SK-N-SH (cell line): ENCODE measurements around the gene SP110. TPM values are rescaled to one million over a fixed set of nuclear protein-coding genes. Genes with fewer than 3 reads are reported as not detected.

Experiments used
- CTCF ChIA-PET: fragments of 300-600, 350-600 bp; formaldehyde crosslinking; extraction: SDS; loops from one replicate; lab custom pipeline; 2021; lab: Yijun Ruan, JAX
- POLR2A ChIA-PET: fragments of 350-600 bp; sonication (Branson Sonifier 250); formaldehyde crosslinking; extraction: SDS; loops from one replicate; lab custom pipeline; 2020; ENCODE audit warnings: antibody characterized with exemption, inconsistent platforms; lab: Yijun Ruan, JAX
- DNase-seq: peaks from one replicate; pipeline ENCODE4 v3.0.0; 2012
- H2AFZ ChIP-seq: fragments of 200-600 bp; sonication (generic); 2 replicates; pipeline ENCODE4 v1.8.1; 2016; ENCODE audit warnings: antibody characterized with exemption, mild to moderate bottlenecking, low read depth
- H3F3A ChIP-seq: fragments of 200-600 bp; sonication (generic); replicated peaks from 2 replicates; pipeline ENCODE3; 2016; ENCODE audit warnings: antibody characterized with exemption, mild to moderate bottlenecking; ENCODE audit not compliant: insufficient read depth
- H3K27ac ChIP-seq, 2 experiments: fragments of 200-500 bp in 1 of 2; fragments of 200-600 bp in 1 of 2; sonication (Bioruptor generic) in 1 of 2; sonication (generic), shearing (Covaris generic) in 1 of 2; 2 replicates each; pipeline versions ENCODE4 v1.5.1 to v1.6.1; 2014 to 2016; ENCODE audit warnings: low read depth in 2 of 2, inconsistent platforms in 1 of 2, low read length in 1 of 2, mild to moderate bottlenecking in 1 of 2, mixed read lengths in 1 of 2
- H3K27me3 ChIP-seq: fragments of 200-600 bp; sonication (generic), shearing (Covaris generic); 2 replicates; pipeline ENCODE4 v1.6.1; 2016; ENCODE audit warnings: mixed run types; ENCODE audit not compliant: insufficient read depth
- H3K36me3 ChIP-seq, 2 experiments: fragments of 200-500 bp in 1 of 2; fragments of 200-600 bp in 1 of 2; sonication (Bioruptor generic) in 1 of 2; sonication (generic) in 1 of 2; replicated peaks in 1 of 2; 2 replicates each; pipeline versions ENCODE3 to v1.5.1; 2014 to 2016; ENCODE audit warnings: low read length in 1 of 2, mild to moderate bottlenecking in 1 of 2; ENCODE audit not compliant: insufficient read depth in 2 of 2, control insufficient read depth in 1 of 2
- H3K4me1 ChIP-seq, 2 experiments: fragments of 200-500 bp in 1 of 2; fragments of 200-600 bp in 1 of 2; sonication (Bioruptor generic) in 1 of 2; sonication (generic), shearing (Covaris generic) in 1 of 2; 2 replicates each; pipeline versions ENCODE4 v1.5.1 to v1.6.1; 2014 to 2016; ENCODE audit warnings: low read depth in 1 of 2, low read length in 1 of 2, mixed run types in 1 of 2; ENCODE audit not compliant: insufficient read depth in 2 of 2, control insufficient read depth in 1 of 2
- H3K4me2 ChIP-seq: fragments of 200-600 bp; sonication (generic), shearing (Covaris generic); 2 replicates; pipeline ENCODE4 v1.6.1; 2017; ENCODE audit warnings: mixed run types
- H3K4me3 ChIP-seq, 2 experiments: fragments of 200-500 bp in 1 of 2; fragments of 200-600 bp in 1 of 2; sonication (Bioruptor generic) in 1 of 2; sonication (generic), shearing (Covaris generic) in 1 of 2; 2 replicates each; pipeline versions ENCODE4 v1.5.1 to v1.8.1; 2014 to 2016; ENCODE audit warnings: low read depth in 2 of 2, inconsistent platforms in 1 of 2, low read length in 1 of 2, mild to moderate bottlenecking in 1 of 2, mixed read lengths in 1 of 2, moderate library complexity in 1 of 2
- H3K79me2 ChIP-seq: fragments of 200-600 bp; sonication (generic); 2 replicates; pipeline ENCODE4 v1.8.1; 2017; ENCODE audit warnings: mild to moderate bottlenecking; ENCODE audit not compliant: insufficient read depth
- H3K9ac ChIP-seq: fragments of 200-600 bp; sonication (generic); 2 replicates; pipeline ENCODE4 v1.6.1; 2017; ENCODE audit warnings: mixed run types
- H3K9me2 ChIP-seq: fragments of 200-600 bp; sonication (generic); 2 replicates; pipeline ENCODE4 v1.6.1; 2017; ENCODE audit warnings: mixed run types
- H3K9me3 ChIP-seq: fragments of 200-600 bp; sonication (generic); 2 replicates; pipeline ENCODE4 v1.6.1; 2017; ENCODE audit warnings: mixed run types, mild to moderate bottlenecking, moderate library complexity
- H4K20me1 ChIP-seq: fragments of 200-600 bp; sonication (generic); 2 replicates; pipeline ENCODE4 v1.6.1; 2017; ENCODE audit warnings: mild to moderate bottlenecking, mixed run types; ENCODE audit not compliant: insufficient read depth
- CHD2 ChIP-seq: fragments of 150-350 bp; IDR thresholded peaks from 2 replicates; pipeline ENCODE4 v1.6.1; 2018; ENCODE audit warnings: low read length; ENCODE audit not compliant: partially characterized antibody
- ELF1 ChIP-seq: IDR thresholded peaks from 2 replicates; pipeline ENCODE4 v1.4.0; 2012
- FOXJ3 ChIP-seq: sonication (generic); formaldehyde crosslinking; IDR thresholded peaks from 2 replicates; pipeline ENCODE4 v1.5.1; 2020; ENCODE audit warnings: mild to moderate bottlenecking, missing genetic modification reagents
- FOXM1 ChIP-seq: IDR thresholded peaks from 2 replicates; pipeline ENCODE4 v1.4.0; 2012; ENCODE audit warnings: low read depth, mild to moderate bottlenecking
- GATA2 ChIP-seq: sonication (generic); formaldehyde crosslinking; IDR thresholded peaks from 2 replicates; pipeline ENCODE4 v1.5.0; 2020; ENCODE audit warnings: mild to moderate bottlenecking, missing genetic modification reagents
- POLR2AphosphoS5 ChIP-seq: IDR thresholded peaks from 2 replicates; pipeline ENCODE4 v1.6.1; 2012; ENCODE audit warnings: low read depth, low read length
- RAD21 ChIP-seq: IDR thresholded peaks from 2 replicates; pipeline ENCODE4 v1.6.1; 2012; ENCODE audit warnings: mild to moderate bottlenecking, low read length
- RCOR1 ChIP-seq: fragments of 150-350 bp; IDR thresholded peaks from 2 replicates; pipeline ENCODE4 v1.6.1; 2017; ENCODE audit warnings: antibody characterized with exemption, low read length
- REST ChIP-seq: IDR thresholded peaks from 2 replicates; pipeline ENCODE4 v1.6.1; 2012; ENCODE audit warnings: mild to moderate bottlenecking, low read depth, low read length, moderate library complexity
- SIN3A ChIP-seq: IDR thresholded peaks from 2 replicates; pipeline ENCODE4 v1.6.1; 2012; ENCODE audit warnings: low read depth, mild to moderate bottlenecking, low read length, moderate library complexity, borderline replicate concordance
- SMC3 ChIP-seq: IDR thresholded peaks from 2 replicates; pipeline ENCODE4 v1.6.1; 2012; ENCODE audit warnings: low read depth, low read length, improper control_type of control experiment
- ZBTB33 ChIP-seq: IDR thresholded peaks from 2 replicates; pipeline ENCODE4 v1.4.0; 2012; ENCODE audit warnings: low read depth, borderline replicate concordance
- WGBS: methylation state at CpG from one replicate; pipeline ENCODE4 v1.1.6; 2017; ENCODE audit warnings: low lambda C conversion rate; 5-methylcytosine and 5-hydroxymethylcytosine counted together
- polyA plus RNA-seq, 3 experiments: library from polyadenylated mRNA; depleted of rRNA; stranded (reverse); fragments of >200 nt; gene quantifications; 2 replicates each; pipeline ENCODE4 v1.2.3, GENCODE V29; 2012

The SP110 gene
- polyA plus RNA-seq, 1 of the 3 experiments (the other 2 are of a cell fraction), result 10.4 TPM

- Histone ChIP-seq H2AFZ (no peak overlapping the region), H3K4me3 (no peak overlapping the region), H3K9me3 (no peaks in the 10 kb centered on the region), H3K4me2 (no peak overlapping the region), H4K20me1 (no peaks in the 10 kb centered on the region), H3K9ac (no peak overlapping the region), H3K27me3 (no peaks in the 10 kb centered on the region; the same call in 1 of the 2 replicates), H3K79me2 (no peaks in the 10 kb centered on the region), H3K36me3 (no peaks in the 10 kb centered on the region), H3F3A (no peaks in the 10 kb centered on the region), H3K27ac (no peak overlapping the region), H3K4me1 (no peaks in the 10 kb centered on the region), H3K9me2 (no peaks in the 10 kb centered on the region)
- DNase-seq, result no peak
- WGBS, result 20% methylated on average over 2 of the region's 2 CpGs
- no peak for TF ChIP-seq FOXJ3 (CRISPR knock-in tag)
- no peak for TF ChIP-seq ELF1
- no peak for TF ChIP-seq RCOR1
- TF ChIP-seq SMC3, result no peak
- TF ChIP-seq POLR2AphosphoS5, result no peak
- no peak for TF ChIP-seq RAD21
- ChIA-PET CTCF (no interaction called here), POLR2A (no interaction called here)
Measured at GRCh38 chr2:230250231-230250630, 30.4 kb upstream of the SP110 start.

GRCh38 chr2:230246206-230246605, 26.4 kb upstream of the SP110 start:
- Histone ChIP-seq H3F3A (no peaks in the 10 kb centered on the region), H3K27ac (no peak overlapping the region), H3K4me1 (no peaks in the 10 kb centered on the region), H3K4me3 (no peak overlapping the region), H2AFZ (no peak overlapping the region), H3K79me2 (no peaks in the 10 kb centered on the region), H3K9me2 (no peaks in the 10 kb centered on the region), H4K20me1 (no peaks in the 10 kb centered on the region), H3K36me3 (no peaks in the 10 kb centered on the region), H3K9ac (no peak overlapping the region), H3K4me2 (no peak overlapping the region), H3K9me3 (no peaks in the 10 kb centered on the region), H3K27me3 (peaks cover 7% of the 10 kb centered on the region; the same call in 1 of the 2 replicates)
- 0% methylated on average over 3 of the region's 3 CpGs for WGBS
- POLR2A ChIA-PET, result no interaction called here
- TF ChIP-seq REST (no peak), CHD2 (no peak), ZBTB33 (no peak), SIN3A (no peak), GATA2 (CRISPR knock-in tag) (no peak), FOXM1 (no peak)
- no peak for DNase-seq
- CTCF ChIA-PET, result no interaction called here
